HG03521 (cell line): ENCODE measurements around the gene FAM13A.
A peak's percentile ranks its signal among the peaks of the same experiment; 100 is the strongest.

Source experiments
- ATAC-seq: cut with Tn5 transposase; IDR thresholded peaks from one replicate; pipeline ENCODE4 v1.9.1; 2021; ENCODE audit warnings: mild to moderate bottlenecking, moderate library complexity; ENCODE audit not compliant: unreplicated experiment

The FAM13A gene

GRCh38 chr4:88818631-88819470 lies 238.1 kb downstream of the FAM13A start:
- no peak for ATAC-seq

- ATAC-seq = no peak
These were observed 239.2 kb downstream of the FAM13A start for GRCh38 chr4:88817740-88818139.

GRCh38 chr4:88816360-88816759 lies 240.6 kb downstream of the FAM13A start:
- no peak for ATAC-seq

GRCh38 chr4:88814043-88814617 lies 242.9 kb downstream of the FAM13A start:
- ATAC-seq = no peak

- ATAC-seq = no peak
These were observed 244.0 kb downstream of the FAM13A start for GRCh38 chr4:88813013-88813412.

GRCh38 chr4:88812420-88812819 lies 244.6 kb downstream of the FAM13A start:
- no peak for ATAC-seq

GRCh38 chr4:88811904-88812303 lies 245.1 kb downstream of the FAM13A start:
- ATAC-seq = no peak

- ATAC-seq = no peak
These were observed 246.7 kb downstream of the FAM13A start for GRCh38 chr4:88810325-88810724.

GRCh38 chr4:88809576-88810219 lies 247.3 kb downstream of the FAM13A start:
- no peak for ATAC-seq

GRCh38 chr4:88809101-88809500 lies 247.9 kb downstream of the FAM13A start:
- ATAC-seq = no peak

- no peak for ATAC-seq
These were observed 249.5 kb downstream of the FAM13A start for GRCh38 chr4:88807499-88807898.

- ATAC-seq = no peak
These were observed 252.8 kb downstream of the FAM13A start for GRCh38 chr4:88804234-88804633.

- ATAC-seq = no peak
These were observed 253.3 kb downstream of the FAM13A start for GRCh38 chr4:88803600-88804096.

- no peak for ATAC-seq
These were observed 254.2 kb downstream of the FAM13A start for GRCh38 chr4:88802585-88803286.

- no peak for ATAC-seq
These were observed 254.8 kb downstream of the FAM13A start for GRCh38 chr4:88802138-88802537.

- ATAC-seq = no peak
These were observed 257.1 kb downstream of the FAM13A start for GRCh38 chr4:88799900-88800299.

- no peak for ATAC-seq
These were observed 259.3 kb downstream of the FAM13A start for GRCh38 chr4:88797725-88798124.

GRCh38 chr4:88796545-88796944 lies 260.4 kb downstream of the FAM13A start:
- no peak for ATAC-seq

GRCh38 chr4:88794952-88795351 lies 262.0 kb downstream of the FAM13A start:
- ATAC-seq = no peak

GRCh38 chr4:88794087-88794690 lies 262.8 kb downstream of the FAM13A start:
- no peak for ATAC-seq

- ATAC-seq = peak; percentile 43
These were observed 263.5 kb downstream of the FAM13A start for GRCh38 chr4:88793475-88793874.
